ENCODE results near the gene ACLY.
A peak's percentile ranks its signal among the peaks of the same experiment; 100 is the strongest.

The ACLY gene

DNA sequence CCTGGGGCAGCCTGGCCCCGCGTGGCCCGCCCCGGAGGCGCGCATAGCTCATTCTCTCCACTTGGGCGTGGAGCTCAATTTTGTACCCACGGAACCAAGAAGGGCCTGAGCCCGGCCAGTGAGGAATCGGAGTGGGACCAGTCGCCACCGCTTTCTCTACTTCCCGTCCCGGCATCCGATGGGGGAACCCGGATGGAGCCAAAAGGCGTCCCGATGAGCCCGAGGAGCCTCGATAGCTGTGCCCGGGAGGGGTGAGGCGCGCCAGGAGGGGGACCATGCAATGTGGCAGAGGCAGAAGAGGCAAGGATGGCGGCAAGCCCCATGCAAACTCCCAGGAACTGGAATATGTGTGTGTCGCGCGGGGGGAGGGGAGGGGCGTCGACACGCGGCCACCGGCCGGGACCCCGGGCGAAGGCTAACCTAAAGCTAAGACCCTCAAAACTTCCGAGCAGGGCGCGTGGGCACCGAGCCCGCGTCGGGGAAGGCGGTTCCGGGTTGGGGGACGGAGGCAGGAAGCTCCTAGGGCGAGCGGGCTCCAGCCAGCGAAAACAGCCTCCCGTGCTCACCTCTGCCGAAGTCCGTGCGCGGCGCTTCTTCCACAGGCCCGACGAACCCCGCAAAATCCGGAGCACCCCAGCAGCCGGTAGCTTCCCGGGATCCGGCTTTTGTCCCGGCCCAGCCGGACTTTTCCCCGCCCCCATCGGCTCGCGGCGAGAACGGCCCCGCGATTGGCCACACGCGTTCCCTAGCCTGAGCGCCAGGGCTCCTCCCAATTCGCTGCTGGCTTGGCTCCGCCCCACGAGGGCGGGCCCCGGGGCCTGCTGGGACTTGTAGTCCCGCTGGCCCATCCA lies at the start of gene ACLY:
Gene ACLY, minus strand, starts transcription at position 638 of the 851 bp plus-strand sequence. CDS start 5,078 bp downstream, outside the sequence.
- DNase-seq = peak; percentile 99

DNA sequence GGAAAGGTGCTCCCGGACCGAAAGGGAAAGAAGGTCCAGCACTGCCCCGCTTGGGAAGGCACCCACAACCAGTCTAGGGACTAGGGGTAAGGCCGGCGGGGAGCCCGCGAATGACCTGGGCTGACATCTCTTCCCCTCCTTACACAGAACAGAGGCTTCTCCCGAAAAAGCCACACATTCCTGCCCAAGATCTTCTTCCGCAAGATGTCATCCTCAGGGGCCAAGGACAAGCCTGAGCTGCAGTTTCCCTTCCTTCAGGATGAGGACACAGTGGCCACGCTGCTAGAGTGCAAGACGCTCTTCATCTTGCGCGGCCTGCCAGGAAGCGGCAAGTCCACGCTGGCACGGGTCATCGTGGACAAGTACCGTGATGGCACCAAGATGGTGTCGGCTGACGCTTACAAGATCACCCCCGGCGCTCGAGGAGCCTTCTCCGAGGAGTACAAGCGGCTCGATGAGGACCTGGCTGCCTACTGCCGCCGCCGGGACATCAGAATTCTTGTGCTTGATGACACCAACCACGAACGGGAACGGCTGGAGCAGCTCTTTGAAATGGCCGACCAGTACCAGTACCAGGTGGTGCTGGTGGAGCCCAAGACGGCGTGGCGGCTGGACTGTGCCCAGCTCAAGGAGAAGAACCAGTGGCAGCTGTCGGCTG lies 49.3 kb upstream of the ACLY start:
- DNase-seq = no peak

DNA sequence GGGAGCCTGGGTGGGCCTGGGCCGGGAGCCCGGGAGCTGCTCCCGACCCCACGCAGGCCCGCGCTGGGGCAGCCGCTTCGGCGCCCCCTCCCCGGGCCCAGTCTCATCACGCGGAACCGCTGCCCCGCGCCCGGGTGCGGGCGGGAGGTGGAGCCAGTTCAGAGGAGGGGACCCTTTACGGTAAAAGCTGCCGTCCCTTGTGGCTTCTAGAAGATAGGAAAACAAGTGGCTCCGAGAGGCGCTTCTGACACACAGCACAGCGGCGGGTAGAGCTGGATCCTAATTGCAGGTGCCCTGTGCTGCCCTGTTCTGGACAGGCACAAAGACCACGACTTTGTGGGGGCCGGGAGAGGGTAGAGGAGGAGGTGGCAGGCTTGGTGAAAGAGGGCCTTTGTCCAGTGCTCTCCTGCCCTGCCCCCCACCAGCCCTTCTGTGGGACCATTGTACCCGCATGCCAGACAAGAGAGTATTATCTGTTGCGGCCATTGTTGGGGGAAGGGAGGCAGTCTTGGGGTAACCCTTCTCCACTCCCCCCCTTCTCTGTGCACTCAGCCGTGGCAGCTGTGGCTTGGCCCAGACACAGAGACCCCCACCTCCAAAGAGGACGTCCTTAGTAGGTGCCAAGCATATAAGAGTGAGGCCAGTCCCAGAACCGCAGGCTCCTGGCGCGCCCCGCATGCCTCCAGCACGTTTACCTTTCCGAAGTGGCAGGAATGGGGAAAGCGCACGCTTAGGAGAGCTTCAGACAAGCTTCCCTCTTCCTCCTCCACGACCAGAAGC lies 48.6 kb upstream of the ACLY start:
- DNase-seq = no peak

DNA sequence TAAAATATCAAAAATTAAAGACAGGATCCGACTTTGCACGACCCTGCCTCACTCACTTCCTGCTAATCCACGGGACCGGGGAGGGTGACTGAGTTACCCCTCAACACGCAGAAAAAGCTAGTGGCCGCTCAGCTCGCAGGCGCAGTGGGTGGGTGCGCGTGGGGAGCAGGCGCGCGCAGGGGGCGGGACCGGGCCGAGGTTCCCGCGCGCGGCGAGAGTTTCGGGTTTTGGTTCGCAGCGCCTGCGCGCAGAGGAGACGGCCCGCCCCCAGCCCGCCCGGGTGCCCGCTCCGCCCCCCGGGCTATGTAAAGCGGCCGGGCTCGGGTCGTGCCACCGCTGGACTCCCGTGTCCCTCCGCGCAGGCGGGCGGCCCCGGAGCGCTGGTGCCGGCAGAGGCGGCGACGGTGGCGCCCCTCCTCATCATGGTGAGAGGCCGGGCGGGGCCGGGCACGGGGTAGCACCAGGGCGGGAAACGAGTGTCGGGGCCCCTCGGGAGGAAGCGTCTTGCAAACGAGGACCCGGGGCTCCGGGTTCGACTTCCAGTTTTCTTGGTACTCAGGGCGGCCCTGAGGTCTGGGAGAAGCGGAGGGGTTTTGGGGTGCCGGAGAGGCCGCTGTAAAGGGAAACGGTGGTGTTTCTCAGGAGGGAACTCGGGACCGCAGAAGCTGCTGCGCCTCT lies 47.9 kb upstream of the ACLY start, which contains the start of gene CNP:
Gene CNP, plus strand, starts transcription at position 333 of the 678 bp plus-strand sequence. Its CDS starts 90 bp downstream, at position 423.
- DNase-seq = peak; percentile 94

DNA sequence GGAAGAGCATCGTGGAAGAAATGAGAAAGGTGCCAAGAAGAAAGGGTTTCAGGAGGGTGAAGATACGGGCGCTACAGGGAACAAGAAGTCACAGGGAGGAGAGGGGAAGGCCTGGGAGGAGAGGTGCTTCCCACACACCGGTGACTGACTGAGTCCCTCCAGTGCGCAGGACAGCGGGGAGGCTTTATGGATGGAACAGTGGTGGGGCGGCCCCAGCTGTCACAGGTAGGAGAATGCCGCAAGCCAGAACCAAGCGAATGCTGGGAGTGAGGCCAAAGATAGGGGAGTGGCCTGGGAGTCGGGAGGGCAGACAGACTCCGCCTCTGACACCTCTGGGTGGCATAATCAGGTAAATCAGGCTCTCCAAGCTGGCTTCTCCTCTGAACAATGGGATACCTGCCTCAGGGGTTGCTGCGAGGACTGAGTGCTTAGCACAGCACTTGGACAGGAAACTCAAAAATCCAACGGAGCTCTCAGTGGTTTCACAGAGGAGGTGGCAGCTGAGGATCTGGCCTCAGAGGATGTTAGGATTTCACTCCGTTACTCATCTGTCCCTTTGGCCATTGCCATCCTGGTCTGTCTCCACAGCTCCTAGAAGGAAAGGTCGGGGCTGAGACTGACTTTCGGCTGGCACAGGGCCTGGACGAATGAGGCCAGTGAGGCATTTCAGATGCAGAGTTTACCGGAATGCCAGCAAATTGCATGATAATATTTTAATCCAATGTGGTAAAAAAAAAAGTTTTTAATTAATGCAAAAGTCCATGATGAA lies 47.1 kb upstream of the ACLY start:
- peak; percentile 66 for DNase-seq

DNA sequence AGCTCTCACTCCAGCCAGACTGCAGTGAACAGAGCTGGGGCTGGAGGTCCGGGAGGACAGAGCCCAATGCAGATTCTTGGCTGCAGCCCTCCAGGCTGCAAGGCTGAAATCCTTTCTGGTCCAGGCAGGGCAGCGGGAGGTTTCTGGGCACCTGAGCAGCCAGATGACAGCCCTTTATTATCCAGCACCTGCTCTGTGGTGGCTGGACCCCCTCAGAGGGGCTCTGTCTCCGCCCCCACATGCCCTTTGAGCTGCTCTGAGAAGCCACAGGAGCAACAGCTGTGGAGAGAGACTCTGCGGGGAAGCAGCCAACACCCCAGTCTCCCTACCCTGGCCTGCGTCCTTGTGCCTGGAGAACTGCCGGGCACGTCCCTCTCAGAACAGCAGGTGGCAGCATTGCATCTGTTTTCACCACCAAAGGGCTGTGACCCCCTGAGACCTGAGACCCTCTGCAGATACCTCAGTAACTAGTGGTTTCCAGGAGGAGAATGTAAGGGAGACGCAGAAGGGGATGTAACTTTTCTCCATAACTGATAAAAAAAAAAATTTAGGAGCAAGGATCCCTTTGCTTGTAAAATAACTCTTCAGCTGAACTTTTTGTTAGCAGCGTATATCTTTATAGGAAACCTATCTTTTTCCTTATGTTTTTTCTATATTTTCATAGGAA lies 44.1 kb upstream of the ACLY start:
- peak; percentile 94 for DNase-seq

DNA sequence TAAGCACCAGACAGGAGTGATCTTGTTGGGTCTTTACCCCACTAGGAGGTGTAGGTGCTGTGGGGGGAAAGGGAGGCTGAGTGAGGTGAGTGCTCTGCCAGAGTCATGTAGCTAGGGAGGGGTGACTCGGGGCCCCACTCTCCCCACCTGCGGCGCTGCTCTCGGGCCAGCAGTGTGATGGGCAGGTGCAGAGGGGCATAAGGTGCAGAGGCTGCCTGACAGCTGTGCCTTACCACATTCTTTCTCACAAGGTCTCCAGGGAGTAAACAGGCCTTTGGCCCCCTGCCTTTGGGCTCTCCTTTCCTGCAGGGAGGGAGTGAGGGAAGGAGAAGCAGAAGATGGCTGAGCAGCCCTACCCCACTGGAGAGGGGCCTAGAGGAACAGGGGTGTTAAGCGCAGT lies 43.4 kb upstream of the ACLY start:
- no peak for DNase-seq

DNA sequence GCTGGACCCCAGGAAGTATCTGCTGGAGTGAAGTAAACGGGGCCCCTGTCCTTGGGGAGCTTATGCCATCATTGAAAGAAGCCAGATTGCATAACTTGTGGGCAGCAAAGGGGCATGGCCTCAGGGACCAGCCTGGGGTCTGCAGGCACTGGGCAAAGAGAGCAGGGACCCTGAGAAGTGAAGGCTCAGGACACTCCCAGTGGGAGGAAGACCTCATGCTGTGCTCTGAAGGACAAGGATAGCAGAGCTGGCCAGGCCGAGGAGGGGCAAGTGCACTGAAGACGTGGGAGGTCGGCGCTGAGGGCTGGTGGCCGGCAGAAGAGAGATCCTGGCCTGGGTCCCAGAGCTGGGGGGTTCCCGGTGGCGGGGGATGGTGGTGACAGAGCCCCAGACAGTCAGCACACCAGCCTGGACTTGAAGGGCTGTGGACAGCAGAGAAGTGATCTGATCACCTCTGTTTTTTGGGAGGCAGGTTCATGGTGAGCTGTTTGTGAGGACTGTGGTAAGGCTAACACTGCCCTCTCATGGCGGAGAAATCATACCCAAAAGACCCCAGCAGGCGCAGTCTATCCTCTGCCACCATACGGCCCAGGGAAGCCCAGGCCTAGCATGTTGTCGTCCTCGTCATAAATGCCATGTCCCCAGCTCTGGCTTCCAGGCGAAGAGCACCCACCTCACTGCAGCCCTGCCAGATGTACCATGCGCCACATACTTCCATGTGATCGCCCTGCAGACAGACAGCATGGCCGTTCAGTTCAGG lies 40.8 kb upstream of the ACLY start:
- DNase-seq = peak; percentile 58

DNA sequence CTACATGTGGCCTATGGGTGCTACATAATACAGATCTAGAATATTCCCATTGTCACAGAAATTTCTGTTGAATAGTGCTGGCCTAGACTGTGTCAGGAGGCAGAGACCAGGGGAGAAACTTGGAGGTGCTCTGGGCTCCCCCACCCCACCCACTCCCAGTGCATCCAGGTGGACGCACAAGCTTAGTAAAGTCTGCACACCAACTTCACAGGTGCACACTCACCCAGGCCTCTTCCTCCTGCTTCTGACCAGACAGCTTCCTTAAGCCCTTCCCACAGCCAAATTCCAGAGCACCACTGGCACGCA lies 40.2 kb upstream of the ACLY start:
- no peak for DNase-seq

DNA sequence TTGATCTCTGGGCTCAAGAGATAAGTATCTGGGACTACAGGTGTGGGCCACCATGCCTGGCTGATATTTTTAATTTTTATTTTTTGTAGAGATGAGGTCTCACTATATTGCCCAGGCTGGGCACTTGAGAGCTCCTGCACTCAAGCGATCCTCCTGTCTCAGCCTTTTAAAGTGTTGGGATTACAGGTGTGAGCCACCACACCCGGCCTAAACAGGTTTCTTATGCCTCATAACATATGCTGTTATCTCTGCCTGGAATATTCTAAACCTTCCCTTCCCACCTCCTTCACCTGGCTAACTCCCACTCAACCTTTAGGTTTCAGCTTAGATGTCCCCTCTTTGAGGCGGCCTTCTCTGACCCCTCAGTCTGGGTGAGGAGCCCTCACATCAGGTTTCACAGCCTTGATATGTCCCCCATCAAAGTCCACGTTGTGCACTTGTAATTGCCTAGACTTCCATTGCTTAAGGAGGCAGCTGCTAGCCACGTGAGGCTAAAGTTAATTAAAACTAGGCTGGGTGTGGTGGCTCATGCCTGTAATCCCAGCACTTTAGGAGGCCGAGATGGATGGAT lies 39.2 kb upstream of the ACLY start:
- no peak for DNase-seq

DNA sequence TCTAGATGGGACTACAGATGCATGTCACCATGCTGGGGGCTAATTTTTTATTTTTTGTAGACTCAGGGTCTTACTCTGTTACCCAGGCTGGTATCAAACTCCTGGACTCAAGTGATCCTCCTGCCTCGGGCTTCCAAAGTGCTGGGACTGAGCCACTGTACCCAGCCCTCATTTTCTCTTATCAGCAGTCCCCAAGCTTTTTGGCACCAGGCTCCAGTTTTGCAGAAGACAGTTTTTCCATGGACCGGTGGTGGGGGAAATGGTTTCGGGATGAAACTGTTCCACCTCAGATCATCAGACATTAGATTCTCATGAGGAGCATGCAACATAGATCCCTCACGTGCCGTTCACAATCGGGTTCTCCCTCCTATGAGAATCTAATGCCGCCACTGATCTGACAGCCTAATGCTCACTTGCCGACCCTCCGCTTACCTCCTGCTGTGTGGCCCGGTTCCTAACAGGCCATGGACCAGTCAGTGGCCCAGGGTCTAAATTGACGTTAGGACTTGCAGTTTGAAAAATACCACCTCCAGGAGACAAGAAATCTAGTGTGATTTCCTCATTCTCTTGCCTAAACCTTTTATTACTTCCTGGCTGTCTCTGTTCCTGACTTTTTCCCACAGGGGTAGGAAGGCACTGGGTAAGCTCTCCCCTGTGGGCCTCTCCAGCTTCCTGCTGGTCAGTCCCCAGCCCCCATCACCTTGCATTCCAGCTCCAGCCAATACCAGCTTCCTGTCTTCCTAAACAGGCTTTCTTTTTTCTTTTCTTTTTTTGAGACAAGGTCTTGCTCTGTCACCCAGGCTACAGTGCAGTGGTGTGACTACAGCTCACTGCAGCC lies 38.5 kb upstream of the ACLY start:
- no peak for DNase-seq

DNA sequence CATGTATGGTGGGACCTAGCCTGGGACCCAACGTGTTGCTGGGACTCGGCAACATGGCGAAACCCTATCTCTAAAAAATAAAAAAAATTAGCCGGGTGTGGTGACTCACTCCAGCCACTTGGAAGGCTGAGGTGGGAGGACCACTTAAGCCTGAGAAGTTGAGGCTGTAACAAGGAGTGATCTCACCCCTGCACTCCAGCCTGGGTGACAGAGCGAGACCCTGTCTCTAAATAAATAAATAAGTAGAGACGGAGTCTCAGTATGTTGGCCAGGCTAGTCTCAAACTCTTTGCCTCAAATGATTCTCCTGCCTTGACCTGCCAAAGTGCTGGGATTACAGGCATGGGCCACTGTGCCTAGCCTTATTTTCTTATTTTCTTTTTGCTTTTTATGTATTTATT lies 37.8 kb upstream of the ACLY start:
- DNase-seq = no peak

DNA sequence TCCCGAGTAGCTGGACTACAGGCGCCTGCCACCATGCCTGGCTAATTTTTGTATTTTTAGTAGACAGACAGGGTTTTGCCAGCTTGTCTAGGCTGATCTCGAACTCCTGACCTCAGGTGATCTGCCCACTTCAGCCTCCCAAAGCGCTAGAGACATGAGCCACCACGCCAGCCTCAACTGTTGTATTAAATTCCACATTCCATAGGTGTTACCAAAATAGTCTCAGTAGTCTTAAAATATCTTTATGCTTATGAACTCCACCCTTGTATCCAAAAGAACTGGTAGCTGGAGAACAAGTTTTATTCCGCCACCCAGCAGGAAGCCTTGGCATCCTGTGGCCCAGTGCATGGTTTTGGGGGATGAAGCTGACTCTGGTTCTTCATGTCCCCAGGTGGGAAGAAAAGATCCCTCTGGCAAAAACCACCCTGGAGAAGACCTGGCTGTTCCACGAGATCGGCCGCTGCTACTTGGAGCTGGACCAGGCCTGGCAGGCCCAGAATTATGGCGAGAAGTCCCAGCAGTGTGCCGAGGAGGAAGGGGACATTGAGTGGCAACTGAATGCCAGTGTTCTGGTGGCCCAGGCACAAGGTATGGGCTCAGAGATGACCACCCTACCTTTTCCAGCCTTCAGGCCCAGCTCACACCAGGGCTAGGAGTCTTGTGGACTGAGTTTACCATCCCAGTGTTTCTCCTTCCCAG lies 30.2 kb upstream of the ACLY start:
- no peak for DNase-seq

DNA sequence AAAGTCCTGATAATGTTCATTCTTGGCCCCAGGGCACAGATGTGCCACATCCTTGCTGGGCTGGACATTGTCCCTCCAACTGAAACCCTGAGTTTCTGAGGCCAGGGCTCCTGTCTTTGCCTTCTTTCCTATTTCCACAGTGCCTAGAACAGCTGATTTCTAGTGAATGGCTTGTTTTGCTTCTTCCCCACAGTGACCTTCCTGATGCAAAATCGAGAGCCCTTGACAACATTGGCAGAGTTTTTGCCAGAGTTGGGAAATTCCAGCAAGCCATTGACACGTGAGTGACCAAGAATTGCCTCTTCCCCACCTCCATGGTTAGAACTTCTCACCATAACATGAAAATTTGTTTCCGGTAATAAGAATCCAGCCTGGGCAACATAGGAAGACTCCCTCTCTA lies 26.2 kb upstream of the ACLY start:
- DNase-seq = no peak

DNA sequence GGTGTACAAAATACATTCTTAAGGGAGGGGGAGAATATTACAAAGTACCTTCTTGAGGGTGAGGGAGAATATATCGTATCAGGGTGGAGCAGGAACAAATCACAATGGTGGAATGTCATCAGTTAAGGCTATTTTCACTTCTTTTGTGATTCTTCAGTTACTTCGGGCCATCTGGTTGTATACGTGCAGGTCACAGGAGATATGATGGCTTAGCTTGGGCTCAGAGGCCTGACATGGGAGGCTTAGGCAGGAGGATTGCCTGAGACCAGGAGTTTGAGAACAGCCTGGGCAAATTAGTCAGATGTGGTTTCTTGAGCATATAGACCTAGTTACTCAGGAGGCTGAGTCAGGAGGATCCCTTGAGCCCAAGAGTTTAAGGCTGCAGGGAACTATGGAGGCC lies 24.7 kb upstream of the ACLY start:
- no peak for DNase-seq

DNA sequence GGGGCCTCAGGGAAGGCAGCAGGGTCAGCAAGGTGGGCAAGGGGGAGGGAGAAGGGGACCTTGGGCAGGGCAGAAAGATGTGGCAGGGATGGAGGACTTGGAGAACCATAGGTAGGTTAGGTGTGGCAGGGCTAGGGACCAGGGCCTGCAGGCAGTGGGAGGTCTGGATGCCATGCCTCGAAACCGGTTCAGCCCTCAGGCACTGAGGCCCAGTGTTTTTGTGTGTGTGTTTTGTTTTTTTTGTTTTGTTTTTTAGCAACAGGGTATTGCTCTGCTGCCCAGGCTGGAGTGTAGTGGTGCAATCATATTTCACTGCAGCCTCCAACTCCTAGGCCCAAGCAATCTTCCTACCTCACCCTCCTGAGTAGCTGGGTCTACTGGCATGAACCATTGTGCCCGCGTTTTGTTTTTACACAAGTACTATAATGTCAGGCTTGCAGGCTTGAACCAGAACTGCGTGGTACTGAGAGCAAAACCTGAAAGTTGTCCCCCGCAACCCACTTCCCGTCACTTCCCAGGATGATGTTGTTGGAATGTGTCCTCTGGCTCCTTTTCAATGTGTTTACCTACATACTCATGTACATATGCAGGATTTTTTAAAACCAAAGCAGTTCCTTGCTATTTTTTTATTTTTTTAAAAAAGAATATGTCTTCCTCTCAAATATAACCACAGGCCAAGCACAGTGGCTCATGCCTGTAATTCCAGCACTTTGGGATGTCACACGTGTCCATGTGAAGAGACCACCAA lies 24.0 kb upstream of the ACLY start:
- DNase-seq = no peak

DNA sequence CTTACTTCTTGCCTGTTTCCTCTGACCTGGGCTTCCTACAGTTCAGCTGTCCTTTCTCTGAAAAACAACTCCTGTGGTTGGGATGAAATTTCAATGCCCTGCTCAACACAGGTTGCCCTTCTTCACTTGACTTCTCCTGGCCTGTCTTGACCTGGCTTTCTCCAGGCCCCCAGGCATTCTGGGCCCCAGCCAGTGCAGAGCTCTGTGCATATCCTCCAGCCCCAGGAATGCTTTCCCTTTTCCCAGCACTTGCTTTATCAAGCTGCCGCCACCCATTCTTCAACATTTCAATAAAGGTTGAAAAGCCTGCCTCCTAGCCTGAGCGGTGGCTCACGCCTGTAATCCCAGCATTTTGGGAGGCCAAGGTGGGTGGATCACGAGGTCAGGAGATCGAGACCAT lies 22.4 kb upstream of the ACLY start:
- DNase-seq = no peak

DNA sequence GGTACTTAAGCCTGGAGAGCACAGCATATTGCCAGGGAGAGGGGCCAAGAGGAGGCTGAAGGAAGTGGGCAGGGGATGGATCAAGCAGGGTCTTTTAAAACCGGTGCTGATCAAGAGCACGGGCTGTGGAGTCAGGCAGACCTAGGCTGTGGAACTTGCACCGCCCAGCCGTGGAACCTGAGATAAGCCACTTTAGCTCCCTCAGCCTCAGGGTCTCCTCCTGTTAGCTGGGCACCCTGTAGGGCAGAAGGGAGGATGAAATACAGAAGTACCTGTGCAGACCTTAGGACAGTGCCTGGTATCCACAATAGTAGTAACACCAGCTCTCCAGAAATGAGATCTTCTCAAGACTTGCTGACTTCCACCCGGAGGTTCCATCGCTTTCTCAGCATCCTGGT lies 20.9 kb upstream of the ACLY start:
- DNase-seq = no peak

Measured in eye (tissue), 1 donor.